H9 (cell line): Measurements from ENCODE around the gene SERINC3. TPM values are rescaled to one million over a fixed set of nuclear protein-coding genes. Genes with fewer than 3 reads are reported as not detected.
A peak's percentile ranks its signal among the peaks of the same experiment; 100 is the strongest.

Source experiments
- DNase-seq: peaks from one replicate; pipeline ENCODE4 v3.0.0-alpha.2; 2017
- H2AFZ ChIP-seq: one replicate; pipeline ENCODE4 v1.6.1; 2013; ENCODE audit warnings: mild to moderate bottlenecking, low read length, control low read depth, moderate library complexity
- H2AK5ac ChIP-seq: 2 replicates; pipeline ENCODE4 v1.6.1; 2013; ENCODE audit warnings: low read length, control low read depth, mixed read lengths; ENCODE audit not compliant: insufficient read length
- H2BK120ac ChIP-seq: one replicate; pipeline ENCODE4 v1.6.1; 2013; ENCODE audit warnings: low read depth, mild to moderate bottlenecking, low read length, control low read depth, inconsistent platforms; ENCODE audit not compliant: poor library complexity, severe bottlenecking
- H2BK12ac ChIP-seq: 2 replicates; pipeline ENCODE4 v1.6.1; 2013; ENCODE audit warnings: low read length, control low read depth, mixed read lengths, low read depth; ENCODE audit not compliant: insufficient read length
- H2BK15ac ChIP-seq: 2 replicates; pipeline ENCODE4 v1.6.1; 2013; ENCODE audit warnings: low read depth, low read length, control low read depth
- H2BK20ac ChIP-seq: one replicate; pipeline ENCODE4 v1.6.1; 2013; ENCODE audit warnings: low read depth, mild to moderate bottlenecking, low read length, control low read depth, inconsistent platforms; ENCODE audit not compliant: poor library complexity, severe bottlenecking
- H2BK5ac ChIP-seq: 2 replicates; pipeline ENCODE4 v1.6.1; 2013; ENCODE audit warnings: low read length, control low read depth, mixed read lengths; ENCODE audit not compliant: insufficient read length
- H3K14ac ChIP-seq: 2 replicates; pipeline ENCODE4 v1.6.1; 2013; ENCODE audit warnings: low read length, control low read depth; ENCODE audit not compliant: insufficient read depth
- H3K18ac ChIP-seq: 2 replicates; pipeline ENCODE4 v1.6.1; 2013; ENCODE audit warnings: low read depth, mild to moderate bottlenecking, mixed read lengths, low read length, control low read depth; ENCODE audit not compliant: insufficient read length
- H3K23ac ChIP-seq: 2 replicates; pipeline ENCODE4 v1.6.1; 2013; ENCODE audit warnings: low read length, control low read depth, mixed read lengths, low read depth; ENCODE audit not compliant: insufficient read length
- H3K23me2 ChIP-seq: 2 replicates; pipeline ENCODE4 v1.6.1; 2013; ENCODE audit warnings: low read depth, mild to moderate bottlenecking, mixed read lengths, low read length, control low read depth; ENCODE audit not compliant: insufficient read length, poor library complexity, severe bottlenecking
- H3K27ac ChIP-seq: 2 replicates; pipeline ENCODE4 v1.5.1; 2013; ENCODE audit warnings: low read length, control low read depth, mixed read lengths, low read depth; ENCODE audit not compliant: insufficient read length
- H3K27me3 ChIP-seq: 2 replicates; pipeline ENCODE4 v1.6.1; 2013; ENCODE audit warnings: low read length, control low read depth, inconsistent platforms; ENCODE audit not compliant: insufficient read depth
- H3K4ac ChIP-seq: 2 replicates; pipeline ENCODE4 v1.6.1; 2013; ENCODE audit warnings: low read depth, mild to moderate bottlenecking, control low read depth, inconsistent platforms, low read length, moderate library complexity
- H3K4me1 ChIP-seq: 2 replicates; pipeline ENCODE4 v1.6.1; 2013; ENCODE audit warnings: low read length, control low read depth, inconsistent platforms; ENCODE audit not compliant: insufficient read depth
- H3K4me2 ChIP-seq: 2 replicates; pipeline ENCODE4 v1.6.1; 2013; ENCODE audit warnings: low read length, control low read depth, mixed read lengths; ENCODE audit not compliant: insufficient read length, insufficient read depth
- H3K56ac ChIP-seq: 2 replicates; pipeline ENCODE4 v1.6.1; 2013; ENCODE audit warnings: low read depth, mild to moderate bottlenecking, mixed read lengths, low read length, control low read depth; ENCODE audit not compliant: insufficient read length
- H3K79me1 ChIP-seq: 2 replicates; pipeline ENCODE4 v1.6.1; 2013; ENCODE audit warnings: low read depth, mild to moderate bottlenecking, moderate library complexity, low read length, control low read depth, inconsistent platforms; ENCODE audit not compliant: insufficient read depth, poor library complexity, severe bottlenecking
- H3K79me2 ChIP-seq: 2 replicates; pipeline ENCODE4 v1.6.1; 2013; ENCODE audit warnings: low read length, control low read depth, inconsistent platforms; ENCODE audit not compliant: insufficient read depth
- H3K9ac ChIP-seq: 2 replicates; pipeline ENCODE4 v1.6.1; 2013; ENCODE audit warnings: low read length, control low read depth, mixed read lengths; ENCODE audit not compliant: insufficient read length; ENCODE audit errors: extremely low read depth
- H3K9me3 ChIP-seq: one replicate; pipeline ENCODE4 v1.6.1; 2013; ENCODE audit warnings: low read depth, low read length, inconsistent platforms; ENCODE audit not compliant: control insufficient read depth
- H3T11ph ChIP-seq: one replicate; pipeline ENCODE4 v1.6.1; 2013; ENCODE audit warnings: mild to moderate bottlenecking, low read length, control low read depth, inconsistent platforms
- H4K20me1 ChIP-seq: one replicate; pipeline ENCODE4 v1.6.1; 2013; ENCODE audit not compliant: control insufficient read depth, insufficient read length, insufficient read depth
- H4K5ac ChIP-seq: 2 replicates; pipeline ENCODE4 v1.6.1; 2013; ENCODE audit warnings: low read depth, mild to moderate bottlenecking, mixed read lengths, low read length, control low read depth; ENCODE audit not compliant: insufficient read length
- H4K8ac ChIP-seq: replicated peaks from 2 replicates; pipeline ENCODE4 v1.6.1; 2013; ENCODE audit warnings: low read length, control low read depth, mixed read lengths, low read depth; ENCODE audit not compliant: insufficient read length
- H4K91ac ChIP-seq: 2 replicates; pipeline ENCODE4 v1.6.1; 2013; ENCODE audit warnings: low read depth, mild to moderate bottlenecking, moderate library complexity, mixed read lengths, low read length, control low read depth; ENCODE audit not compliant: insufficient read length
- H3K27ac Mint-ChIP-seq, 3 experiments: 2 replicates in 2 of 3; 3 replicates in 1 of 3; pipeline ENCODE4 v1.8.0; 2020 to 2021; ENCODE audit warnings: mixed read lengths in 3 of 3, mild to moderate bottlenecking in 1 of 3, moderate library complexity in 1 of 3
- H3K27me3 Mint-ChIP-seq: 2 replicates; pipeline ENCODE4 v1.8.0; 2021; ENCODE audit warnings: low read depth, mild to moderate bottlenecking, moderate library complexity, mixed read lengths
- H3K36me3 Mint-ChIP-seq, 3 experiments: 2 replicates in 2 of 3; 3 replicates in 1 of 3; pipeline ENCODE4 v1.8.0; 2020 to 2021; ENCODE audit warnings: low read depth in 3 of 3, mixed read lengths in 3 of 3; ENCODE audit not compliant: insufficient read depth in 1 of 3
- H3K4me1 Mint-ChIP-seq, 2 experiments: 2 replicates each; pipeline ENCODE4 v1.8.0; 2020; ENCODE audit warnings: mixed read lengths in 2 of 2
- H3K4me3 Mint-ChIP-seq, 2 experiments: 2 replicates in 1 of 2; 3 replicates in 1 of 2; pipeline ENCODE4 v1.8.0; 2020 to 2021; ENCODE audit warnings: mild to moderate bottlenecking in 2 of 2, mixed read lengths in 2 of 2, moderate library complexity in 1 of 2
- H3K9me3 Mint-ChIP-seq, 2 experiments: 2 replicates in 1 of 2; 3 replicates in 1 of 2; pipeline ENCODE4 v1.8.0; 2020; ENCODE audit warnings: mild to moderate bottlenecking in 2 of 2, mixed read lengths in 2 of 2, moderate library complexity in 1 of 2
- WGBS: extraction: QIAGEN DNeasy Blood & Tissue Kit; methylation state at CpG from one replicate; pipeline ENCODE4 v1.1.7; 2013; ENCODE audit warnings: missing lambda C conversion rate, low lambda C conversion rate, mixed read lengths; ENCODE audit not compliant: insufficient read length; ENCODE audit errors: extremely low coverage; 5-methylcytosine and 5-hydroxymethylcytosine counted together
- long read RNA-seq: library from polyadenylated mRNA; unstranded; transcript quantifications from one replicate; pipeline ENCODE4 v2.0.0, GENCODE V29; 2020
- total RNA-seq: library from RNA; stranded (reverse); gene quantifications from 2 replicates; pipeline ENCODE4 v1.2.1, GENCODE V29; 2021
- TF ChIP-seq, protein P1 (sequence below): fragments of 200-600 bp; sonication (generic); conservative IDR thresholded peaks from 3 replicates; pipeline ENCODE4 v1.8.0; 2021; ENCODE audit warnings: antibody characterized with exemption, mild to moderate bottlenecking

The SERINC3 gene
- total RNA-seq: 39.9 and 41.5 TPM in 2 replicates
- long read RNA-seq, full-length matches to known transcripts: 304 of 331 reads
- long read RNA-seq, partial matches to known transcripts: 8 of 331 reads
- long read RNA-seq, other reads (novel, unspliced or antisense): 19 of 331 reads

DNA sequence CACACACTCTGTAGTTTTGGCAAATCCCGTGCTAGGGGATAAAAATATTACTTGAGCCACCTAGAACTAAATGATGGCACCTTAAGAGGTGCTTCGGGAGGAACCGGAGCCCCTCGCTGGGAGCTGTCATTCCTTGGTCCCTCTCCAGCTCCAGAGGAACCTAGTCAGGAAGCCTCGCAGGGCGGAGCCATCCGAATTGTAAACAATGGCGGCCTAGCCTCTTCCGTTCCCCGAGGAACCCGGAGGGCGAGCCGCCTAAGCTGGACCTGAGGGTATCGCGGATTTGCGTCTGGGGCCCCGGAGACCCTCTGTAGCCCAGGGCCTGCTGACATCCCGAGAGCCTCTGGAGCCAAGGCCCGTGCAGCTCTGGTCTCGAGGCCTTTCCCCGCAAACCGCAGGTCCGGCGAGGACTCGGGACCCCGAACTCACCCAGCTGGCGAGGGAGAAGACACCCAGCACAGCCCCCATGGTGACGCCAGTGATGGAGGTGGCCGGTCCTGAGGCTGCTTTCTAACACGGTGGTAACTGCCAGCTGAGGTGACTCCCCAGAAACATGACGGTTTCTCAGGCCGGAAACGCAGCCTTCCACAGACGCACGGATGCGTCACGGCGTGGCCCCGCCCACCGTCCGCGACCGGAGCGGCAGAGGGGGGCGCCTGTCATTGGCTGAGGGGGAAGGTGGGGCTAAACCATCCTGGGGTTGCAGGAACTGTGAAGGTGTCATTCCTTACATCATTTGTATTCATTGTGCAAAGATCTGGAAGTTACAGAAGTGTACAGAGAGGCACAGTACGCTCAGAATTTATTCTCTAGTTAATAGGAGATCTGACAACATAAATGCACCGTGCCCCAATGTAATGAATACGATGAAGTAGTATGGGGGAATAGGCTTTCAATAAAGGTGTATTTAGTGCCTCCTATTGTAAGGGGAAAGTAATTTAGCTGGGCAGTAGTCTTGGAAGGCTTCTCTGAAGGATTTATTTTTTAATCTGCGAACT lies at the start of gene SERINC3:
Gene SERINC3 (minus strand): TSS at position 587 of the 998 bp plus-strand sequence. CDS start 119 bp downstream, at position 468.
- Histone ChIP-seq H3K9me3 (no peaks in the 10 kb centered on the region), H2BK20ac (no peak within 1 kb of the TSS), H3K79me1 (peaks cover 13% of the 10 kb centered on the region), H3K9ac (peak within 1 kb of the TSS; percentile 47), H2BK12ac (no peak within 1 kb of the TSS), H3T11ph (no peak within 1 kb of the TSS), H3K14ac (peak within 1 kb of the TSS; percentile 14), H4K20me1 (no peaks in the 10 kb centered on the region), H2BK5ac (no peak within 1 kb of the TSS), H4K91ac (no peak within 1 kb of the TSS), H3K27me3 (no peaks in the 10 kb centered on the region), H3K18ac (peak within 1 kb of the TSS; percentile 16), H3K79me2 (peaks cover 14% of the 10 kb centered on the region; the same call in 1 of the 2 replicates), H3K23ac (no peak within 1 kb of the TSS), H3K23me2 (peaks cover 3% of the 10 kb centered on the region), H4K5ac (no peak within 1 kb of the TSS), H3K4me1 (peaks cover 8% of the 10 kb centered on the region; the same call in 1 of the 2 replicates), H2BK15ac (no peak within 1 kb of the TSS), H3K56ac (no peak within 1 kb of the TSS), H2AFZ (no peak within 1 kb of the TSS), H2AK5ac (no peak within 1 kb of the TSS), H3K4me2 (peak within 1 kb of the TSS; percentile 87), H3K4ac (no peak within 1 kb of the TSS), H4K8ac (no peak within 1 kb of the TSS), H2BK120ac (no peak within 1 kb of the TSS), H3K27ac (no peak within 1 kb of the TSS)
- WGBS: no CpG with 5 or more reads among the region's 49 CpGs
- DNase-seq: peak; percentile 93
- H3K27ac Mint-ChIP-seq: peak within 1 kb of the TSS; percentile 73 to 95 (median 77); a peak in 6 of 7 replicates
- peaks cover 22 to 38% of the 10 kb centered on the region in 2 experiments for H3K4me1 Mint-ChIP-seq
- no peaks in the 10 kb centered on the region for H3K27me3 Mint-ChIP-seq
- H3K9me3 Mint-ChIP-seq: 0 out of 5 replicates have a peak, but pooled peaks cover 0 to 1% of the 10 kb centered on the region in 2 experiments
- TF ChIP-seq, protein P1, sequence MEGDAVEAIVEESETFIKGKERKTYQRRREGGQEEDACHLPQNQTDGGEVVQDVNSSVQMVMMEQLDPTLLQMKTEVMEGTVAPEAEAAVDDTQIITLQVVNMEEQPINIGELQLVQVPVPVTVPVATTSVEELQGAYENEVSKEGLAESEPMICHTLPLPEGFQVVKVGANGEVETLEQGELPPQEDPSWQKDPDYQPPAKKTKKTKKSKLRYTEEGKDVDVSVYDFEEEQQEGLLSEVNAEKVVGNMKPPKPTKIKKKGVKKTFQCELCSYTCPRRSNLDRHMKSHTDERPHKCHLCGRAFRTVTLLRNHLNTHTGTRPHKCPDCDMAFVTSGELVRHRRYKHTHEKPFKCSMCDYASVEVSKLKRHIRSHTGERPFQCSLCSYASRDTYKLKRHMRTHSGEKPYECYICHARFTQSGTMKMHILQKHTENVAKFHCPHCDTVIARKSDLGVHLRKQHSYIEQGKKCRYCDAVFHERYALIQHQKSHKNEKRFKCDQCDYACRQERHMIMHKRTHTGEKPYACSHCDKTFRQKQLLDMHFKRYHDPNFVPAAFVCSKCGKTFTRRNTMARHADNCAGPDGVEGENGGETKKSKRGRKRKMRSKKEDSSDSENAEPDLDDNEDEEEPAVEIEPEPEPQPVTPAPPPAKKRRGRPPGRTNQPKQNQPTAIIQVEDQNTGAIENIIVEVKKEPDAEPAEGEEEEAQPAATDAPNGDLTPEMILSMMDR: peak; percentile 46; the same call in 2 of the 3 replicates
- peak within 1 kb of the TSS; percentile 85 to 89 for H3K4me3 Mint-ChIP-seq
- no peaks in the 10 kb centered on the region; a peak in 2 of 7 replicates for H3K36me3 Mint-ChIP-seq
